Osteoblast (primary cell): ENCODE measurements around the gene CWC27. TPM values are rescaled to one million over a fixed set of nuclear protein-coding genes. Genes with fewer than 3 reads are reported as not detected.
A peak's percentile ranks its signal among the peaks of the same experiment; 100 is the strongest.

ENCODE experiments used
- DNase-seq: peaks from one replicate; pipeline ENCODE4 v3.0.0; 2011; ENCODE audit warnings: low spot score, mixed read lengths; ENCODE audit not compliant: insufficient read length; ENCODE audit errors: missing footprints
- H2AFZ ChIP-seq: 2 replicates; pipeline ENCODE4 v1.6.0; 2011; ENCODE audit warnings: mild to moderate bottlenecking, low read length
- H3K27ac ChIP-seq: 2 replicates; pipeline ENCODE4 v1.5.1; 2011; ENCODE audit warnings: mild to moderate bottlenecking, low read depth, low read length, moderate library complexity
- H3K27me3 ChIP-seq: 2 replicates; pipeline ENCODE4 v1.6.0; 2012; ENCODE audit warnings: mild to moderate bottlenecking, control low read depth, inconsistent platforms, low read length, moderate library complexity; ENCODE audit not compliant: insufficient read depth
- H3K36me3 ChIP-seq: 2 replicates; pipeline ENCODE4 v1.5.1; 2011; ENCODE audit warnings: mild to moderate bottlenecking, low read length, control low read depth, moderate library complexity; ENCODE audit not compliant: insufficient read depth
- H3K4me1 ChIP-seq: 2 replicates; pipeline ENCODE4 v1.5.1; 2011; ENCODE audit warnings: mild to moderate bottlenecking, low read length, control low read depth, moderate library complexity; ENCODE audit not compliant: insufficient read depth
- H3K4me2 ChIP-seq: 2 replicates; pipeline ENCODE4 v1.6.0; 2011; ENCODE audit warnings: mild to moderate bottlenecking, low read length; ENCODE audit not compliant: insufficient read depth
- H3K4me3 ChIP-seq: fragments of 200-600 bp; sonication (generic); 3 replicates; pipeline ENCODE4 v1.5.1; 2012; ENCODE audit warnings: mild to moderate bottlenecking, low read length, inconsistent platforms; ENCODE audit not compliant: insufficient read depth
- H3K79me2 ChIP-seq: 2 replicates; pipeline ENCODE4 v1.6.0; 2012; ENCODE audit warnings: mild to moderate bottlenecking, low read length, control low read depth, inconsistent platforms; ENCODE audit not compliant: insufficient read depth
- H3K9me3 ChIP-seq: 2 replicates; pipeline ENCODE4 v1.5.1; 2011; ENCODE audit warnings: low read depth, low read length, control low read depth
- H4K20me1 ChIP-seq: 2 replicates; pipeline ENCODE4 v1.6.0; 2012; ENCODE audit warnings: mild to moderate bottlenecking, low read length, control low read depth; ENCODE audit not compliant: insufficient read depth
- CTCF ChIP-seq: IDR thresholded peaks from 2 replicates; pipeline ENCODE4 v1.5.1; 2011; ENCODE audit warnings: mild to moderate bottlenecking, low read depth, low read length, moderate library complexity; ENCODE audit errors: extremely low read depth
- total RNA-seq: library from RNA; depleted of rRNA; stranded (reverse); fragments of >200 nt; gene quantifications from 2 replicates; pipeline ENCODE4 v1.2.3, GENCODE V29; 2012

Gene CWC27
- total RNA-seq, 1 donor, result 13.4 TPM

- Histone ChIP-seq H3K4me1 (peaks cover 10% of the 10 kb centered on the region), H3K79me2 (no peaks in the 10 kb centered on the region), H3K36me3 (no peaks in the 10 kb centered on the region), H3K4me2 (peak overlapping the region; percentile 66), H3K9me3 (no peaks in the 10 kb centered on the region), H4K20me1 (no peaks in the 10 kb centered on the region), H3K27me3 (no peaks in the 10 kb centered on the region), H3K4me3 (peak overlapping the region; percentile 22), H2AFZ (no peak overlapping the region), H3K27ac (peak overlapping the region; percentile 63)
- DNase-seq, result no peak
- TF ChIP-seq CTCF, result no peak
Measured at GRCh38 chr5:64914396-64914795, 145.7 kb downstream of the CWC27 start.

GRCh38 chr5:64918083-64918482, 149.4 kb downstream of the CWC27 start:
- no peak overlapping the region for H2AFZ ChIP-seq
- no peaks in the 10 kb centered on the region for H3K27me3 ChIP-seq
- H3K4me2 ChIP-seq, result no peak overlapping the region
- DNase-seq, result no peak
- no peak overlapping the region for H3K27ac ChIP-seq
- no peaks in the 10 kb centered on the region for H4K20me1 ChIP-seq
- peaks cover 13% of the 10 kb centered on the region for H3K4me1 ChIP-seq
- no peak overlapping the region for H3K4me3 ChIP-seq
- H3K79me2 ChIP-seq, result no peaks in the 10 kb centered on the region
- H3K36me3 ChIP-seq, result no peaks in the 10 kb centered on the region
- TF ChIP-seq CTCF, result no peak
- H3K9me3 ChIP-seq, result no peaks in the 10 kb centered on the region

- H3K4me3 ChIP-seq, result no peak overlapping the region
- H3K27ac ChIP-seq, result no peak overlapping the region
- no peaks in the 10 kb centered on the region for H3K9me3 ChIP-seq
- no peaks in the 10 kb centered on the region for H3K36me3 ChIP-seq
- H3K79me2 ChIP-seq, result no peaks in the 10 kb centered on the region
- peaks cover 5% of the 10 kb centered on the region for H3K4me1 ChIP-seq
- no peaks in the 10 kb centered on the region for H4K20me1 ChIP-seq
- no peaks in the 10 kb centered on the region for H3K27me3 ChIP-seq
- DNase-seq, result no peak
- no peak overlapping the region for H2AFZ ChIP-seq
- H3K4me2 ChIP-seq, result no peak overlapping the region
- no peak for TF ChIP-seq CTCF
Measured at GRCh38 chr5:64921386-64921785, 152.7 kb downstream of the CWC27 start.

GRCh38 chr5:64923151-64923685, 154.5 kb downstream of the CWC27 start:
- no peak overlapping the region for H3K4me2 ChIP-seq

More at GRCh38 chr5:64923151-64923685, 154.5 kb downstream of the CWC27 start:
- peak; percentile 3 for DNase-seq
- H3K27ac ChIP-seq, result no peak overlapping the region
- peaks cover 5% of the 10 kb centered on the region for H3K4me1 ChIP-seq
- H3K27me3 ChIP-seq, result no peaks in the 10 kb centered on the region
- no peaks in the 10 kb centered on the region for H3K36me3 ChIP-seq
- TF ChIP-seq CTCF, result no peak
- no peaks in the 10 kb centered on the region for H3K79me2 ChIP-seq
- no peak overlapping the region for H2AFZ ChIP-seq
- H3K9me3 ChIP-seq, result no peaks in the 10 kb centered on the region
- no peak overlapping the region for H3K4me3 ChIP-seq
- no peaks in the 10 kb centered on the region for H4K20me1 ChIP-seq
